ENCODE results near the gene ARHGAP45. TPM values are rescaled to one million over a fixed set of nuclear protein-coding genes. Genes with fewer than 3 reads are reported as not detected.
A peak's percentile ranks its signal among the peaks of the same experiment; 100 is the strongest.

ARHGAP45 gene
- total RNA-seq, 4 donors from 2014 or later = 82.6 to 187 (median 118) TPM

DNA sequence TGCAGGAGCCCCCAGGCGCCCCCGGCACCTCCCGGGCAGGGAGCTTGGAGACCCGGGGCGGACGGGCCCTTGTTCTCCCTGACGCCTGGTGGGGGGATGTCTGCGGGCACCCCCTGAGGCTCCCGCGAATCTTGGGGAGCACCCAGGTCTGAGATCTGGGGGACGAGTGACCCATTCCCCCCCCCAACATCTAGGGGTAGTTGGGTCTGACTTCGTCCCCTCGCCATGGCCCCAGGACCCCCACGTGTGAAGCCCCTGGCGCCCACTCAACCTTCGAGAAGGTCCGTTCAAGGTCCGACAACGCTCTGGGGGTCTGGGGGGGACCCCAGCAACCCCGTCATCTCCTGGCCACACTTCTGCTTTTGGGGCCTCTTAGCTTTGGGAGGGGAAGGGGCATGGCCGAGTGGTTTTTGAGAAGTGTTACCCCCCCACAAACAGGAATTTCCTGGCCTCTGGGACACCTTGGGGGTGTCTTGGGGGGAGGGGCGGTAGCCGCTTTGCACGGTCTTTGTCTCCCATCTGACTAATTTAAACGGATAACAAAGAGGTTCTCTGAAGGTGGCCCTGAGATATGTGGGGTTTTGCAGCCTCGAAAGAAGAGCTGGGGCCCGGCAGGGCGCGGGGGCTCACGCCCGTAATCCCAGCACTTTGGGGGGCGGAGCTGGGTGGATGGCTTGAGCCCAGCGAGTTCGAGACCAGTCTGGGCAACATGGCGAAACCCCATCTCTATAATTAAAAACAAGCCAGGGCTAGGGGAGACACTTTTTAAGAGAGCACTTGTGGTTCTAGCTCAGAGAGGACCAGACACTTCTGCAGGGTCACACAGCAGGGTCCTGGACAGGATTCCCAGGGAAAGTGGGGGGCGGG is 40.0 kb upstream of the ARHGAP45 start:
- H3K27ac ChIP-seq = peak overlapping the region; percentile 87 to 99 (median 96)
- DNase-seq = peak in 1 of 3 donors; percentile 70
- H3K4me1 ChIP-seq = peaks cover 0 to 39% (median 11%) of the 10 kb centered on the region in 4 donors
- no peaks in the 10 kb centered on the region for H3K9me3 ChIP-seq
- no peak for TF ChIP-seq POLR2A (IDR thresholded peaks at IDR 0.05)
- TF ChIP-seq, protein P1, sequence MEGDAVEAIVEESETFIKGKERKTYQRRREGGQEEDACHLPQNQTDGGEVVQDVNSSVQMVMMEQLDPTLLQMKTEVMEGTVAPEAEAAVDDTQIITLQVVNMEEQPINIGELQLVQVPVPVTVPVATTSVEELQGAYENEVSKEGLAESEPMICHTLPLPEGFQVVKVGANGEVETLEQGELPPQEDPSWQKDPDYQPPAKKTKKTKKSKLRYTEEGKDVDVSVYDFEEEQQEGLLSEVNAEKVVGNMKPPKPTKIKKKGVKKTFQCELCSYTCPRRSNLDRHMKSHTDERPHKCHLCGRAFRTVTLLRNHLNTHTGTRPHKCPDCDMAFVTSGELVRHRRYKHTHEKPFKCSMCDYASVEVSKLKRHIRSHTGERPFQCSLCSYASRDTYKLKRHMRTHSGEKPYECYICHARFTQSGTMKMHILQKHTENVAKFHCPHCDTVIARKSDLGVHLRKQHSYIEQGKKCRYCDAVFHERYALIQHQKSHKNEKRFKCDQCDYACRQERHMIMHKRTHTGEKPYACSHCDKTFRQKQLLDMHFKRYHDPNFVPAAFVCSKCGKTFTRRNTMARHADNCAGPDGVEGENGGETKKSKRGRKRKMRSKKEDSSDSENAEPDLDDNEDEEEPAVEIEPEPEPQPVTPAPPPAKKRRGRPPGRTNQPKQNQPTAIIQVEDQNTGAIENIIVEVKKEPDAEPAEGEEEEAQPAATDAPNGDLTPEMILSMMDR (IDR thresholded peaks at IDR 0.05) = no peak
- H3K4me3 ChIP-seq = peak overlapping the region; percentile 81 to 96 (median 86)
- peaks cover 0 to 4% (median 0%) of the 10 kb centered on the region in 3 donors for H3K36me3 ChIP-seq
- no peaks in the 10 kb centered on the region for H3K27me3 ChIP-seq

DNA sequence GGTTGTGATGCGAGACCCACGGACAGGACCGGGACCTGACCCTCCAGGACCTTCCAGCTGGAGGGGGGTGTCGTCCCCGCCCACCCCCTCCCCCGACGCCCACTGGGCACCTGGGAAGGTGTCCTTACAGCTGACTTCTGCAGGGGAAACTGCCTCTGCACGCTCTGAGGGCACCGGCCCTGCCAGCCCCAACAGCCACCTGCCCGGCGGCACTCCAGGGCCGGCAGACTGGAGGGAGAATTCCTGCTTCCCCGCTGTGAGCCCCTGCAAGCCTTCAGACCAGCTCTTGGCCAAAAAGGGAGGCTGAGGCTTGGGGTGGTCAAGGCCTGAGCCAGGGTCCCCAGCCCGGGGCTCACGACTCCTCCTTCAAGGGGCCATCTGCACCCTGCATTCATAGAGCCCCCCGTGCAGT is 39.3 kb upstream of the ARHGAP45 start:
- no peak for DNase-seq
- H3K4me3 ChIP-seq = peak overlapping the region; percentile 81 to 96 (median 86)
- no peaks in the 10 kb centered on the region for H3K27me3 ChIP-seq
- no peaks in the 10 kb centered on the region for H3K9me3 ChIP-seq
- peaks cover 0 to 11% (median 0%) of the 10 kb centered on the region in 3 donors for H3K36me3 ChIP-seq
- peaks cover 0 to 39% (median 11%) of the 10 kb centered on the region in 4 donors for H3K4me1 ChIP-seq
- TF ChIP-seq, protein P1 (IDR thresholded peaks at IDR 0.05) = no peak
- TF ChIP-seq POLR2A (IDR thresholded peaks at IDR 0.05) = no peak
- H3K27ac ChIP-seq = peak overlapping the region; percentile 87 to 99 (median 96)

DNA sequence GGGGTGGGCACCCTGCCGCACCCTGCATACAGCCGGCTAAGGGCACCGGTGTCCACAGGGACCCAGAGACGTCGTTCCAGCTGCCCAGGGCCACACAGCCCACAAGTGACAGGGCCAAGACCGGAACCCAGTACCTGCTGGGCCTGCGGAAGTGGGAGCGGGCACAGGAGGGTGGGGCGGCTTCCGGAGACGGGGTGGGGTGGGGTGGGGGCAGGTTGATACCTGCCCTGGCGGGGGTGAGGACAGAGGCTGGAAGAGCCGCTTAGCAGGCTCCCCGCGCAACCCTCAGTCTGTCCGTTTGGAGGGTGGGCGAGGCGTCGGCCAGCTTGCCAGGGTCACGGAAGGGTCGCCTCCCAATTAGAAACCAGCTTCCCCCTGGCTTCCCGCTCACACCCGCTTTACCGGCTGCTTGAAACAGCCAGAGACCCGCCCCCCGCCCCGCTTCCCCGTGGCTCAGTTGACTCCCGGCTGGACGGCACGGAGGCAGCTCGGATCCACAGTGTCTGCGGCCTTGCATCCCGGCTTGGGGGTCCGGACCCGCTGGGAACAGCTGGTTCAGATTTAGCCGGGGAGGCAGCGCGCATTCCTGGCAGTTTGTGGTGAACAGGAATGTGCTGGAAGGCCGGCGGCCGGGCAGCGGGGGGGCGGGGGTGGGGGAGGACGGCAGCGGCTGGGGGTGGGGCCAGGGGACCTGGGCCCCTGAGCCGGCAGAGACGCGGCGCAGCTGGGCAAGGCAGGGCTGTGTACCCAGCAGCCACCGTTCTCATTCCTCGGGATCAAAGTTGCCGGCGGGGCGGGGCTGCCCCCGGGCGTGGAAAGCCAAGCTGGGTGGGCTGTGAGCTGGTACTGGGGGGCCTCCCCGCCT is 38.7 kb upstream of the ARHGAP45 start:
- peaks cover 0 to 39% (median 11%) of the 10 kb centered on the region in 4 donors for H3K4me1 ChIP-seq
- peak overlapping the region; percentile 87 to 99 (median 96) for H3K27ac ChIP-seq
- H3K4me3 ChIP-seq = peak overlapping the region; percentile 81 to 96 (median 86)
- peaks cover 0 to 17% (median 0%) of the 10 kb centered on the region in 3 donors for H3K36me3 ChIP-seq
- peak; percentile 80 to 88 (median 81) for DNase-seq
- no peaks in the 10 kb centered on the region for H3K9me3 ChIP-seq
- TF ChIP-seq POLR2A (IDR thresholded peaks at IDR 0.05) = peak in 1 of 2 donors; percentile 27
- TF ChIP-seq, protein P1 (IDR thresholded peaks at IDR 0.05) = no peak
- no peaks in the 10 kb centered on the region for H3K27me3 ChIP-seq

DNA sequence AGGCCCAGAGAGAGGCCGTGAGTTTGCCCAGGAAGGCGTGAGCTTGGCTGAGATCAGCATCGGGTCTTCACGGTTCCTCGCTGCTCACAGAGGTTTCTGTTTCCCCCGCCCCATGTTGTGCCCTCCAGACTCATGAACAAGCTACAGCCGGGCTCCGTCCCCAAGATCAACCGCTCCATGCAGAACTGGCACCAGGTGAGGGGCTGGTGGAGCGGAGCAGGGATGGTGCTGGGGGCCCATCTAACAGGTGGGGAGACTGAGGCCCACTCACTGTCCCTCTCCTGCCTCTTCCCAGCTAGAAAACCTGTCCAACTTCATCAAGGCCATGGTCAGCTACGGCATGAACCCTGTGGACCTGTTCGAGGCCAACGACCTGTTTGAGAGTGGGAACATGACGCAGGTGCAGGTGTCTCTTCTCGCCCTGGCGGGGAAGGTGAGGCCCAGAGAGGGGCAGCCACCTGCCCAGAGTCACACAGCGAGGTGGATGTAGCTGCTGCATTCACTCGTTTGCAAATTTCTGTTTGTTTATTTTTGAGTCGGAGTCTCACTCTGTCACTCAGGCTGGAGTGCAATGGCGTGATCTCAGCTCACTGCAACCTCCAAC is 34.6 kb upstream of the ARHGAP45 start:
- no peaks in the 10 kb centered on the region for H3K9me3 ChIP-seq
- H3K27me3 ChIP-seq = no peaks in the 10 kb centered on the region
- H3K36me3 ChIP-seq = peaks cover 0 to 26% (median 0%) of the 10 kb centered on the region in 3 donors
- peaks cover 0 to 31% (median 11%) of the 10 kb centered on the region in 4 donors for H3K4me1 ChIP-seq
- TF ChIP-seq POLR2A (IDR thresholded peaks at IDR 0.05) = no peak
- TF ChIP-seq, protein P1 (IDR thresholded peaks at IDR 0.05) = no peak
- H3K27ac ChIP-seq = no peak overlapping the region
- no peak overlapping the region for H3K4me3 ChIP-seq
- DNase-seq = no peak

DNA sequence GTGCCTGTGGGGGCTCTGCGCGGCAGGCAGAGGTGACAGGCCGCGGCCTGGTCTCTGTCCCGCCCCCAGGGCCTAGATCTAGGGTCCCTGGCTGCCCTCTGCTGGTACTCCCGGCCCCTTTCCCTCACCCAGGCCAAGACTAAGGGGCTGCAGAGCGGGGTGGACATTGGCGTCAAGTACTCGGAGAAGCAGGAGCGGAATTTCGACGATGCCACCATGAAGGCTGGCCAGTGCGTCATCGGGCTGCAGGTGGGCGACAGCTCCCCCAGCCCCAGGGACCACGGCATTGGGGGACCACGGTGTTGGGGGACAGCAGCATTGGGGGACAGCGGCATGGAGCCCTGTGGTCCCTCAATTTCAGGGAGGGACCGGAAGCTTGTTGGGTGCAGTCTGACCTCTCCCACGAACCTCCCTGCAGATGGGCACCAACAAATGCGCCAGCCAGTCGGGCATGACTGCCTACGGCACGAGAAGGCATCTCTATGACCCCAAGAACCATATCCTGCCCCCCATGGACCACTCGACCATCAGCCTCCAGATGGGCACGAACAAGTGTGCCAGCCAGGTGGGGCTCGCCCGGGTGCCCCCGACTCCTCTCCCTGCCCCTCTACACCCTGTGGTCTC is 30.9 kb upstream of the ARHGAP45 start:
- peaks cover 0 to 27% (median 14%) of the 10 kb centered on the region in 4 donors for H3K4me1 ChIP-seq
- H3K27me3 ChIP-seq = no peaks in the 10 kb centered on the region
- H3K36me3 ChIP-seq = peaks cover 0 to 26% (median 0%) of the 10 kb centered on the region in 3 donors
- DNase-seq = no peak
- TF ChIP-seq, protein P1 (IDR thresholded peaks at IDR 0.05) = no peak
- no peak for TF ChIP-seq POLR2A (IDR thresholded peaks at IDR 0.05)
- no peaks in the 10 kb centered on the region for H3K9me3 ChIP-seq
- H3K4me3 ChIP-seq = no peak overlapping the region
- peak overlapping the region in 1 of 4 donors; percentile 88 for H3K27ac ChIP-seq

All from Peyer's patch (tissue), 4 donors.